Esophagus squamous epithelium (tissue), 4 donors: ENCODE measurements around the gene TUBGCP2.

ENCODE experiments used
- POLR2A ChIP-seq, 4 donors: fragments of 450-650 bp; IDR thresholded peaks; one replicate each; pipeline ENCODE4 v1.6.1; 2017; ENCODE audit warnings: antibody characterized with exemption in 4 of 4, mild to moderate bottlenecking in 4 of 4, moderate library complexity in 3 of 4
- TF ChIP-seq, protein P1 (sequence below), 6 experiments: fragments of 450-650 bp in 4 of 6; fragments of 200-600 bp in 2 of 6; sonication (generic) in 2 of 6; IDR thresholded peaks; one replicate each; pipeline ENCODE4 v1.5.1; 2016 to 2019; ENCODE audit warnings: antibody characterized with exemption in 6 of 6, mild to moderate bottlenecking in 4 of 6, moderate library complexity in 4 of 6

DNA sequence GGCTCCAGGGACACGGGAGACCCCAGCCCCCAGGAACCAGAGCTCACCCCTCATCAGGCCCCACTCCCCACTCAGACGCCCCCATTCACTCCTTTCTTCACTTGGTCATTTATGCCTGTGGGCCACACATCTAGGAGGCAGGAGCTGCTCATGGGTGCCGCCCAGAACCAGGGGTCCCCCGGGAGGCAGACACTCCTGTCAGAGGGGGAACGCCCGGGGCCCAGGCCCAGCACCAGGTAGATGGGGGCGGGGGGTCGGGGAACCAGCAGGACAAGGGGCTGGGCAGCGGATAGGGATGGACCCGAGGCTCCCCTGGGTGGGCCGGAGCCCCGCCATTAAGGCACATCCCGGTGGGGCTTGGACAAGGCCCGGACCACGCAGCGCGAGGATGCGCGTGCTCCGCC, 16.2 kb upstream of the TUBGCP2 start:
- TF ChIP-seq, protein P1, sequence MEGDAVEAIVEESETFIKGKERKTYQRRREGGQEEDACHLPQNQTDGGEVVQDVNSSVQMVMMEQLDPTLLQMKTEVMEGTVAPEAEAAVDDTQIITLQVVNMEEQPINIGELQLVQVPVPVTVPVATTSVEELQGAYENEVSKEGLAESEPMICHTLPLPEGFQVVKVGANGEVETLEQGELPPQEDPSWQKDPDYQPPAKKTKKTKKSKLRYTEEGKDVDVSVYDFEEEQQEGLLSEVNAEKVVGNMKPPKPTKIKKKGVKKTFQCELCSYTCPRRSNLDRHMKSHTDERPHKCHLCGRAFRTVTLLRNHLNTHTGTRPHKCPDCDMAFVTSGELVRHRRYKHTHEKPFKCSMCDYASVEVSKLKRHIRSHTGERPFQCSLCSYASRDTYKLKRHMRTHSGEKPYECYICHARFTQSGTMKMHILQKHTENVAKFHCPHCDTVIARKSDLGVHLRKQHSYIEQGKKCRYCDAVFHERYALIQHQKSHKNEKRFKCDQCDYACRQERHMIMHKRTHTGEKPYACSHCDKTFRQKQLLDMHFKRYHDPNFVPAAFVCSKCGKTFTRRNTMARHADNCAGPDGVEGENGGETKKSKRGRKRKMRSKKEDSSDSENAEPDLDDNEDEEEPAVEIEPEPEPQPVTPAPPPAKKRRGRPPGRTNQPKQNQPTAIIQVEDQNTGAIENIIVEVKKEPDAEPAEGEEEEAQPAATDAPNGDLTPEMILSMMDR (IDR thresholded peaks at IDR 0.05), result no peak
- TF ChIP-seq POLR2A (IDR thresholded peaks at IDR 0.05), result no peak
